GM18526 (cell line): ENCODE data around the gene GFOD1.

Experiments
- POLR2A ChIP-seq: IDR thresholded peaks from 3 replicates; pipeline ENCODE4 v1.6.1; 2011; ENCODE audit not compliant: insufficient read length; ENCODE audit errors: extremely low read depth

GFOD1 gene

GRCh38 chr6:13417431-13417830, 70.0 kb downstream of the GFOD1 start:
- no peak for TF ChIP-seq POLR2A

GRCh38 chr6:13415283-13415682, 72.1 kb downstream of the GFOD1 start:
- no peak for TF ChIP-seq POLR2A

- TF ChIP-seq POLR2A = no peak
Measured at GRCh38 chr6:13413900-13414555, 73.4 kb downstream of the GFOD1 start.

- TF ChIP-seq POLR2A = no peak
Measured at GRCh38 chr6:13413466-13413862, 73.9 kb downstream of the GFOD1 start.

GRCh38 chr6:13412639-13413465, 74.5 kb downstream of the GFOD1 start:
- TF ChIP-seq POLR2A = no peak

- TF ChIP-seq POLR2A = no peak
Measured at GRCh38 chr6:13412211-13412610, 75.2 kb downstream of the GFOD1 start.

GRCh38 chr6:13411484-13411883, 75.9 kb downstream of the GFOD1 start:
- TF ChIP-seq POLR2A = no peak

- TF ChIP-seq POLR2A = no peak
Measured at GRCh38 chr6:13409991-13410390, 77.4 kb downstream of the GFOD1 start.

- no peak for TF ChIP-seq POLR2A
Measured at GRCh38 chr6:13407709-13408695, 79.4 kb downstream of the GFOD1 start.

GRCh38 chr6:13407368-13407708, 80.1 kb downstream of the GFOD1 start:
- no peak for TF ChIP-seq POLR2A

GRCh38 chr6:13406781-13407180, 80.6 kb downstream of the GFOD1 start:
- TF ChIP-seq POLR2A = no peak

- no peak for TF ChIP-seq POLR2A
Measured at GRCh38 chr6:13405961-13406477, 81.4 kb downstream of the GFOD1 start.

GRCh38 chr6:13404892-13405254, 82.5 kb downstream of the GFOD1 start:
- no peak for TF ChIP-seq POLR2A

GRCh38 chr6:13404228-13404891, 83.0 kb downstream of the GFOD1 start:
- no peak for TF ChIP-seq POLR2A

- TF ChIP-seq POLR2A = no peak
Measured at GRCh38 chr6:13402711-13403110, 84.7 kb downstream of the GFOD1 start.
